Keratinocyte (primary cell): ENCODE data around the gene NRG3. TPM values are rescaled to one million over a fixed set of nuclear protein-coding genes. Genes with fewer than 3 reads are reported as not detected.

Experiments
- DNase-seq: peaks from one replicate; pipeline ENCODE4 v3.0.0-alpha.2; 2011; ENCODE audit warnings: low read depth, missing footprints, low spot score
- FAIRE-seq: peaks from 2 replicates; lab custom pipeline; 2011; peaks lifted over from hg19 to GRCh38; lab: Jason Lieb, UNC
- H2AFZ ChIP-seq: 2 replicates; pipeline ENCODE4 v1.6.0; 2012; ENCODE audit warnings: low read length, control low read depth, inconsistent platforms; ENCODE audit not compliant: control insufficient read depth
- H3K27ac ChIP-seq: 2 replicates; pipeline ENCODE4 v1.5.1; 2011; ENCODE audit warnings: low read length; ENCODE audit not compliant: control insufficient read depth, insufficient read depth
- H3K27me3 ChIP-seq: 3 replicates; pipeline ENCODE4 v1.6.0; 2011; ENCODE audit warnings: low read length; ENCODE audit not compliant: control insufficient read depth, insufficient read depth; ENCODE audit errors: extremely low read depth
- H3K36me3 ChIP-seq, 2 experiments: 2 replicates in 1 of 2; 3 replicates in 1 of 2; pipeline ENCODE4 v1.5.1; 2011; ENCODE audit warnings: low read length in 2 of 2, mild to moderate bottlenecking in 1 of 2; ENCODE audit not compliant: control insufficient read depth in 2 of 2, insufficient read depth in 2 of 2; ENCODE audit errors: extremely low read depth in 1 of 2
- H3K4me1 ChIP-seq: 3 replicates; pipeline ENCODE4 v1.5.1; 2011; ENCODE audit warnings: low read length; ENCODE audit not compliant: control insufficient read depth, insufficient read depth; ENCODE audit errors: extremely low read depth
- H3K4me2 ChIP-seq: 3 replicates; pipeline ENCODE4 v1.6.0; 2011; ENCODE audit warnings: low read depth, low read length; ENCODE audit not compliant: control insufficient read depth, insufficient read depth; ENCODE audit errors: extremely low read depth
- H3K4me3 ChIP-seq, 3 experiments: fragments of 200-600 bp in 1 of 3; sonication (generic) in 1 of 3; 2 replicates in 2 of 3; 3 replicates in 1 of 3; pipeline ENCODE4 v1.5.1; 2011 to 2016; ENCODE audit warnings: low read length in 3 of 3, mild to moderate bottlenecking in 3 of 3, control low read depth in 2 of 3, inconsistent platforms in 1 of 3, low read depth in 1 of 3, mixed read lengths in 1 of 3, mixed run types in 1 of 3, moderate library complexity in 1 of 3; ENCODE audit not compliant: control insufficient read depth in 2 of 3, insufficient read depth in 2 of 3; ENCODE audit errors: extremely low read depth in 1 of 3
- H3K79me2 ChIP-seq: 2 replicates; pipeline ENCODE4 v1.6.0; 2012; ENCODE audit warnings: low read length; ENCODE audit not compliant: control insufficient read depth, insufficient read depth
- H3K9ac ChIP-seq: 3 replicates; pipeline ENCODE4 v1.6.0; 2011; ENCODE audit warnings: low read length; ENCODE audit not compliant: control insufficient read depth, insufficient read depth; ENCODE audit errors: extremely low read depth
- H3K9me1 ChIP-seq: 3 replicates; pipeline ENCODE4 v1.6.0; 2011; ENCODE audit warnings: low read length; ENCODE audit not compliant: control insufficient read depth, insufficient read depth; ENCODE audit errors: extremely low read depth
- H3K9me3 ChIP-seq: 2 replicates; pipeline ENCODE4 v1.5.1; 2012; ENCODE audit warnings: low read depth, low read length; ENCODE audit not compliant: control insufficient read depth
- H4K20me1 ChIP-seq: 3 replicates; pipeline ENCODE4 v1.6.0; 2011; ENCODE audit warnings: low read length; ENCODE audit not compliant: control insufficient read depth, insufficient read depth; ENCODE audit errors: extremely low read depth
- EZH2 ChIP-seq: IDR thresholded peaks from one replicate; pipeline ENCODE4 v1.6.1; 2012; ENCODE audit warnings: inconsistent platforms, mild to moderate bottlenecking, low read length, moderate library complexity
- dilution Hi-C: fragments of 300-500 bp; cut with MboI; formaldehyde crosslinking; loops from one replicate; pipeline ENCODE4 v1.7.0; 2020; ENCODE audit warnings: low sequenced_read_pairs; ENCODE audit not compliant: extremely low pct_ligation_motif_present
- polyA plus RNA-seq, 5 experiments: library from polyadenylated mRNA; depleted of rRNA in 3 of 5; stranded (reverse) in 3 of 5; stranded (forward) in 1 of 5; unstranded in 1 of 5; fragments of >200 nt; gene quantifications; 1 replicate in 1 of 5; 2 replicates in 3 of 5; 3 replicates in 1 of 5; pipeline versions ENCODE4 v1.2.1 to v1.2.3, GENCODE V29; 2011 to 2012; ENCODE audit warnings: missing spikeins in 2 of 5, low read depth in 1 of 5, low replicate concordance in 1 of 5
- TF ChIP-seq, protein P1 (sequence below), 3 experiments: IDR thresholded peaks in 1 of 3; conservative IDR thresholded peaks in 1 of 3; optimal IDR thresholded peaks in 1 of 3; 2 replicates in 2 of 3; 3 replicates in 1 of 3; pipeline versions ENCODE3 to v1.5.1; 2011; ENCODE audit warnings: low read length in 3 of 3, mild to moderate bottlenecking in 3 of 3, moderate library complexity in 2 of 3, control low read depth in 1 of 3, inconsistent platforms in 1 of 3; ENCODE audit not compliant: insufficient read depth in 2 of 3; ENCODE audit errors: extremely low read depth in 1 of 3

NRG3 gene
- polyA plus RNA-seq, 1 donor (not counting 4 experiments of a cell fraction or from before 2014, with no cell fraction given): not detected

- Histone ChIP-seq H3K9ac (no peak overlapping the region), H3K79me2 (no peaks in the 10 kb centered on the region), H3K9me3 (no peaks in the 10 kb centered on the region), H3K27me3 (no peaks in the 10 kb centered on the region), H3K9me1 (no peaks in the 10 kb centered on the region), H4K20me1 (no peaks in the 10 kb centered on the region), H3K27ac (no peak overlapping the region), H3K36me3 (no peaks in the 10 kb centered on the region), H3K4me1 (no peaks in the 10 kb centered on the region), H3K4me2 (no peak overlapping the region), H3K4me3 (no peak overlapping the region), H2AFZ (no peak overlapping the region)
- dilution Hi-C loops: no loop called here
- DNase-seq (no peak), FAIRE-seq (no peak)
- no peak for TF ChIP-seq EZH2
- TF ChIP-seq, protein P1, sequence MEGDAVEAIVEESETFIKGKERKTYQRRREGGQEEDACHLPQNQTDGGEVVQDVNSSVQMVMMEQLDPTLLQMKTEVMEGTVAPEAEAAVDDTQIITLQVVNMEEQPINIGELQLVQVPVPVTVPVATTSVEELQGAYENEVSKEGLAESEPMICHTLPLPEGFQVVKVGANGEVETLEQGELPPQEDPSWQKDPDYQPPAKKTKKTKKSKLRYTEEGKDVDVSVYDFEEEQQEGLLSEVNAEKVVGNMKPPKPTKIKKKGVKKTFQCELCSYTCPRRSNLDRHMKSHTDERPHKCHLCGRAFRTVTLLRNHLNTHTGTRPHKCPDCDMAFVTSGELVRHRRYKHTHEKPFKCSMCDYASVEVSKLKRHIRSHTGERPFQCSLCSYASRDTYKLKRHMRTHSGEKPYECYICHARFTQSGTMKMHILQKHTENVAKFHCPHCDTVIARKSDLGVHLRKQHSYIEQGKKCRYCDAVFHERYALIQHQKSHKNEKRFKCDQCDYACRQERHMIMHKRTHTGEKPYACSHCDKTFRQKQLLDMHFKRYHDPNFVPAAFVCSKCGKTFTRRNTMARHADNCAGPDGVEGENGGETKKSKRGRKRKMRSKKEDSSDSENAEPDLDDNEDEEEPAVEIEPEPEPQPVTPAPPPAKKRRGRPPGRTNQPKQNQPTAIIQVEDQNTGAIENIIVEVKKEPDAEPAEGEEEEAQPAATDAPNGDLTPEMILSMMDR (optimal IDR thresholded peaks at IDR 0.05 in 1 of 3, IDR thresholded peaks at IDR 0.05 in 1 of 3, conservative IDR thresholded peaks at IDR 0.05 in 1 of 3; ENCODE audit: extremely low read depth in 1 of 3, insufficient read depth in 2 of 3, low read length in 3 of 3): no peak
These were observed 338.8 kb downstream of the NRG3 start for GRCh38 chr10:82213784-82214183.

DNA sequence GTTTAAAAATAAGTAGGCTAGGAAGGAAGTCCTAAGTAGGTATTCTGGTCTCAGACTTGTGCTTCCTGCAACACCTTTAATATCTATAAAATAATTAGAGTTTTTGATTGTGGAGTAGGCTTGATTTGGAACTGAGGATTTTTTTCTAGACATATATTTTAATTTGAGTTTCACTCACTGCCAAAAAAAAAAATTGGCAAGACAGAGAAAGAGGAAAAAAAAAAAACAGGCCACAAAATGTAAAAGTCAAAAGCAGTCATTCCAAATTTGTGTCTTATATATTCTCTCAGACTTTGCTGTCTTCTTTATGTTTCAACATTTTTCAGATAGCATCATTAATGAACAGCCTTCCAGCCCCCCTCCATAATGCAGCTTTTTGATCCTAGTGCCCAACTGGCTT, 346.1 kb downstream of the NRG3 start:
- Histone ChIP-seq H3K9me1 (no peaks in the 10 kb centered on the region), H3K9ac (no peak overlapping the region), H4K20me1 (no peaks in the 10 kb centered on the region), H3K9me3 (no peaks in the 10 kb centered on the region), H3K27ac (no peak overlapping the region), H3K36me3 (no peaks in the 10 kb centered on the region), H3K4me2 (no peak overlapping the region), H3K4me1 (no peaks in the 10 kb centered on the region), H3K27me3 (no peaks in the 10 kb centered on the region), H3K79me2 (no peaks in the 10 kb centered on the region), H2AFZ (no peak overlapping the region), H3K4me3 (no peak overlapping the region)
- TF ChIP-seq, protein P1 (optimal IDR thresholded peaks at IDR 0.05 in 1 of 3, IDR thresholded peaks at IDR 0.05 in 1 of 3, conservative IDR thresholded peaks at IDR 0.05 in 1 of 3; ENCODE audit: extremely low read depth in 1 of 3, insufficient read depth in 2 of 3, low read length in 3 of 3): no peak
- no peak for TF ChIP-seq EZH2
- DNase-seq (no peak), FAIRE-seq (no peak)
- dilution Hi-C loops: no loop called here
